Spleen (tissue), 7 donors: ENCODE data around the gene JAM3.

ENCODE experiments used
- POLR2A ChIP-seq, 3 donors: fragments of 450-650 bp; IDR thresholded peaks; one replicate each; pipeline ENCODE4 v1.5.1; 2017; ENCODE audit warnings: antibody characterized with exemption in 3 of 3, mild to moderate bottlenecking in 1 of 3
- TF ChIP-seq, protein P1 (sequence below), 11 experiments: fragments of 200-600 bp in 7 of 11; fragments of 450-650 bp in 4 of 11; sonication (generic) in 4 of 11; IDR thresholded peaks in 8 of 11; conservative IDR thresholded peaks in 3 of 11; 1 replicate in 7 of 11; 2 replicates in 4 of 11; pipeline versions ENCODE4 v1.4.0 to v1.8.0; 2016 to 2021; ENCODE audit warnings: antibody characterized with exemption in 11 of 11, inconsistent platforms in 4 of 11, mild to moderate bottlenecking in 1 of 11
- donor health status: DM: no; HTN: no; CAD: no; lungs with moderate emphysema.
- donor health status: DM: no; HTN: no; CAD: no.
- donor health status: DM: no; HTN: no; CAD: no.

DNA sequence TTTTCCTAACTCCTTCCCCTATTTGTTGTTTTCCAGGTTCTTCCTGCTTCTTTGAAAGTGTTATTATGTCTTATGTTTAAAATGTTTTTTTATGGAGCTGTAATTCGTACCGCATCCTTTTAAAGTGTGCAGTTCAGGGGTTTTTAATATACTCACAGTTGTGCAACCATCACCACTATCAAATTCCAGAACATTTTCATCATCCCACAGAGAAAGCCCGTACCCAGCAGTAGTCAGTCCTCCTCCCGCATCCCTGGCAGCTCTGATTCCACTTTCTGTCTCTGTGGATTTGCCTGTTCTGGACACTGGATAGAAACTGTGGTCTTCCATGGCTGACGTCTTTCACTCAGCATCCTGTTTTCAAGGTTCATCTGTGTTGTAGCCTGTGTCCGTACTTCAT lies 73.7 kb downstream of the JAM3 start:
- TF ChIP-seq, protein P1, sequence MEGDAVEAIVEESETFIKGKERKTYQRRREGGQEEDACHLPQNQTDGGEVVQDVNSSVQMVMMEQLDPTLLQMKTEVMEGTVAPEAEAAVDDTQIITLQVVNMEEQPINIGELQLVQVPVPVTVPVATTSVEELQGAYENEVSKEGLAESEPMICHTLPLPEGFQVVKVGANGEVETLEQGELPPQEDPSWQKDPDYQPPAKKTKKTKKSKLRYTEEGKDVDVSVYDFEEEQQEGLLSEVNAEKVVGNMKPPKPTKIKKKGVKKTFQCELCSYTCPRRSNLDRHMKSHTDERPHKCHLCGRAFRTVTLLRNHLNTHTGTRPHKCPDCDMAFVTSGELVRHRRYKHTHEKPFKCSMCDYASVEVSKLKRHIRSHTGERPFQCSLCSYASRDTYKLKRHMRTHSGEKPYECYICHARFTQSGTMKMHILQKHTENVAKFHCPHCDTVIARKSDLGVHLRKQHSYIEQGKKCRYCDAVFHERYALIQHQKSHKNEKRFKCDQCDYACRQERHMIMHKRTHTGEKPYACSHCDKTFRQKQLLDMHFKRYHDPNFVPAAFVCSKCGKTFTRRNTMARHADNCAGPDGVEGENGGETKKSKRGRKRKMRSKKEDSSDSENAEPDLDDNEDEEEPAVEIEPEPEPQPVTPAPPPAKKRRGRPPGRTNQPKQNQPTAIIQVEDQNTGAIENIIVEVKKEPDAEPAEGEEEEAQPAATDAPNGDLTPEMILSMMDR (IDR thresholded peaks at IDR 0.05 in 8 of 11, conservative IDR thresholded peaks at IDR 0.05 in 3 of 11): no peak
- TF ChIP-seq POLR2A (IDR thresholded peaks at IDR 0.05): no peak
